ENCODE measurements around the gene SYT1.

- TF ChIP-seq POLR2A (IDR thresholded peaks at IDR 0.05; ENCODE audit: control extremely low read depth in 1 of 2, low read depth in 2 of 2, low read length in 2 of 2) = no peak
- no peak for TF ChIP-seq USF2 (IDR thresholded peaks at IDR 0.05; ENCODE audit: low read length)
- no peak for TF ChIP-seq SAP30 (IDR thresholded peaks at IDR 0.05; ENCODE audit: insufficient read depth, insufficient replicate concordance, low read length)
- TF ChIP-seq CTCF (IDR thresholded peaks at IDR 0.05; ENCODE audit: control extremely low read depth in 1 of 3, insufficient read depth in 1 of 3, low read depth in 1 of 3, low read length in 3 of 3) = no peak
- TF ChIP-seq NRF1 (IDR thresholded peaks at IDR 0.05; ENCODE audit: low read depth, low read length) = no peak
- no peak for TF ChIP-seq ATF3 (IDR thresholded peaks at IDR 0.05; ENCODE audit: insufficient read depth, low read depth, low read length)
- no peak for TF ChIP-seq MAX (IDR thresholded peaks at IDR 0.05)
- no peak for TF ChIP-seq ATF2 (IDR thresholded peaks at IDR 0.05; ENCODE audit: low read length)
- no peak for TF ChIP-seq POLR2AphosphoS5 (IDR thresholded peaks at IDR 0.05; ENCODE audit: low read depth, low read length)
- no peak for TF ChIP-seq KDM5A (IDR thresholded peaks at IDR 0.05; ENCODE audit: low read length)
- TF ChIP-seq EZH2 (IDR thresholded peaks at IDR 0.05; ENCODE audit: low read depth, low read length, severe bottlenecking) = no peak
- no peak for TF ChIP-seq BRCA1 (IDR thresholded peaks at IDR 0.05; ENCODE audit: low read depth, low read length)
- no peak for TF ChIP-seq BCL11A (IDR thresholded peaks at IDR 0.05; ENCODE audit: low read depth in 2 of 2, low read length in 2 of 2)
Observed at GRCh38 chr12:79326222-79326621, 461.6 kb downstream of the SYT1 start.

All from H1 (cell line).